ENCODE results near the gene RANBP1. TPM values are rescaled to one million over a fixed set of nuclear protein-coding genes. Genes with fewer than 3 reads are reported as not detected.

RANBP1 gene
- total and polyA plus RNA-seq, 9 of the 15 experiments (the other 6 are each of a cell fraction or from before 2014, with no cell fraction given), result 162 to 2,891 (median 1,289) TPM

DNA sequence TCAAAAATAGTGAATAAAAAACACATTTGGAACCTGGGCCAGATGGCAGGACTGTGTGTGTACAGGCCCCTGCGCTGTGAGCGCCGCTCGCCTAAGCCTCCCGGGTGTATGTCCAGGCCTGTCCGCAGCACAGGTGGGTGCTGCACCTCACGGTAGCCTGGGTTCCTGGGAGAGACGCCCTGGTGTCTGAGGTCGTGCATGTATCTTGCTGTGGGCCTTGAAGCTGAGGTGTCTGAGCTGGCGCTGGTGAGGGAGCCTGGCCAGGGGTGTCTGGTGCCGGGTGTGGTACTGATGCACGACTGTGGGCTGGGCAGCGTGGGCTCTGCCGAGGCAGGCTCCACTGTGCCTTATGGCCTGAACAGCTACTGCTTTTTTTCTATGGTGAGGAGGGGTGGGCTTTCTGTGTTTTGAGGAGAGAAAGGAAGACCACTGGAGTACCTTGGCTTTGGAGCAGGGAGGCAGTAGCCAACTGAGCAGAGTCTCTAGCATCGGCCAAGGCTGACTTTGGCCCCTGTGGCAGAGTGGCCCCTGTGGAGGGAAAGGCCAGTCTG lies 11.5 kb downstream of the RANBP1 start (continued):
- TF ChIP-seq, protein P1, sequence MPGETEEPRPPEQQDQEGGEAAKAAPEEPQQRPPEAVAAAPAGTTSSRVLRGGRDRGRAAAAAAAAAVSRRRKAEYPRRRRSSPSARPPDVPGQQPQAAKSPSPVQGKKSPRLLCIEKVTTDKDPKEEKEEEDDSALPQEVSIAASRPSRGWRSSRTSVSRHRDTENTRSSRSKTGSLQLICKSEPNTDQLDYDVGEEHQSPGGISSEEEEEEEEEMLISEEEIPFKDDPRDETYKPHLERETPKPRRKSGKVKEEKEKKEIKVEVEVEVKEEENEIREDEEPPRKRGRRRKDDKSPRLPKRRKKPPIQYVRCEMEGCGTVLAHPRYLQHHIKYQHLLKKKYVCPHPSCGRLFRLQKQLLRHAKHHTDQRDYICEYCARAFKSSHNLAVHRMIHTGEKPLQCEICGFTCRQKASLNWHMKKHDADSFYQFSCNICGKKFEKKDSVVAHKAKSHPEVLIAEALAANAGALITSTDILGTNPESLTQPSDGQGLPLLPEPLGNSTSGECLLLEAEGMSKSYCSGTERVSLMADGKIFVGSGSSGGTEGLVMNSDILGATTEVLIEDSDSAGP (CRISPR knock-in tag; IDR thresholded peaks at IDR 0.05), result no peak
- no peak for TF ChIP-seq ATF7 (IDR thresholded peaks at IDR 0.05)
- TF ChIP-seq ZBTB9 (CRISPR knock-in tag; IDR thresholded peaks at IDR 0.05), result no peak; the same call in 1 of the 2 replicates
- TF ChIP-seq NCOR1 (IDR thresholded peaks at IDR 0.05), result no peak
- TF ChIP-seq CBX3 (IDR thresholded peaks at IDR 0.05; ENCODE audit: borderline replicate concordance in 1 of 2, low read length in 2 of 2), result no peak
- no peak for TF ChIP-seq ZKSCAN1 (IDR thresholded peaks at IDR 0.05; ENCODE audit: low read depth, low read length)
- TF ChIP-seq, protein P2, sequence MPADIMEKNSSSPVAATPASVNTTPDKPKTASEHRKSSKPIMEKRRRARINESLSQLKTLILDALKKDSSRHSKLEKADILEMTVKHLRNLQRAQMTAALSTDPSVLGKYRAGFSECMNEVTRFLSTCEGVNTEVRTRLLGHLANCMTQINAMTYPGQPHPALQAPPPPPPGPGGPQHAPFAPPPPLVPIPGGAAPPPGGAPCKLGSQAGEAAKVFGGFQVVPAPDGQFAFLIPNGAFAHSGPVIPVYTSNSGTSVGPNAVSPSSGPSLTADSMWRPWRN (IDR thresholded peaks at IDR 0.05; ENCODE audit: low read depth), result no peak
- no peak for TF ChIP-seq SRSF9 (IDR thresholded peaks at IDR 0.05; ENCODE audit: borderline replicate concordance, low read depth, low read length)
- TF ChIP-seq MBD1 (CRISPR knock-in tag; IDR thresholded peaks at IDR 0.05), result no peak
- TF ChIP-seq ZNF778 (CRISPR knock-in tag; IDR thresholded peaks at IDR 0.05), result no peak
- no peak for TF ChIP-seq ZNF444 (CRISPR knock-in tag; IDR thresholded peaks at IDR 0.05)
- peak; percentile 80; the same call in 1 of the 2 replicates for TF ChIP-seq CAMTA2 (CRISPR knock-in tag; conservative IDR thresholded peaks at IDR 0.05)
- TF ChIP-seq CBX1 (IDR thresholded peaks at IDR 0.05; ENCODE audit: low read depth), result peak; percentile 56; the same call in 1 of the 2 replicates
- TF ChIP-seq RNF2 (IDR thresholded peaks at IDR 0.05), result no peak
- no peak for TF ChIP-seq PREB (CRISPR knock-in tag; IDR thresholded peaks at IDR 0.05)
- TF ChIP-seq, protein P3, sequence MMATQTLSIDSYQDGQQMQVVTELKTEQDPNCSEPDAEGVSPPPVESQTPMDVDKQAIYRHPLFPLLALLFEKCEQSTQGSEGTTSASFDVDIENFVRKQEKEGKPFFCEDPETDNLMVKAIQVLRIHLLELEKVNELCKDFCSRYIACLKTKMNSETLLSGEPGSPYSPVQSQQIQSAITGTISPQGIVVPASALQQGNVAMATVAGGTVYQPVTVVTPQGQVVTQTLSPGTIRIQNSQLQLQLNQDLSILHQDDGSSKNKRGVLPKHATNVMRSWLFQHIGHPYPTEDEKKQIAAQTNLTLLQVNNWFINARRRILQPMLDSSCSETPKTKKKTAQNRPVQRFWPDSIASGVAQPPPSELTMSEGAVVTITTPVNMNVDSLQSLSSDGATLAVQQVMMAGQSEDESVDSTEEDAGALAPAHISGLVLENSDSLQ (IDR thresholded peaks at IDR 0.05), result no peak
- no peak for TF ChIP-seq ZNF696 (CRISPR knock-in tag; conservative IDR thresholded peaks at IDR 0.05)

All from K562 (cell line).